22Rv1 (cell line): ENCODE data around the gene RRP8.

ENCODE experiments used
- ZFX ChIP-seq: fragments of 450-650 bp; IDR thresholded peaks from 2 replicates; pipeline ENCODE4 v1.6.1; 2017; ENCODE audit warnings: antibody characterized with exemption, borderline replicate concordance
- TF ChIP-seq, protein P1 (sequence below): fragments of 450-650 bp; IDR thresholded peaks from 2 replicates; pipeline ENCODE4 v1.5.1; 2017; ENCODE audit warnings: mild to moderate bottlenecking

DNA sequence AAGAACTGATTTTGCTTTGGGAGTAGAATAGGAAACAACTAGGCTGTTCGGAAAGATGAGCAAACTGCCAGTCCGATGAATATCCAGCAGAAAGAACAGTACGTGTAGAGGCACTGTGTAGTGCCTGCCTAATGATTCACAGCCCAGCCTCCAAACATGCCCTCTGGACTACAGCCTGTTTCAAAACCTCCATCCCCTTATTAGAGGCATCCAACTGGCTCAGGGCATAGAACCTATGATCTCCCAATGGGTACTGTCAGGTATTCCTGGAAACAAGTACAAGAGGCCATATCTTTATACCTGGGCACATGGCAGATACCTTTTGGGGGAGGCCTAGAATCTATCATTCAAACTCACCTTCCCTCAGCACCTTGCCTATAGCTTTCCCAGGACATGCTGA, 4.9 kb downstream of the RRP8 start:
- TF ChIP-seq, protein P1, sequence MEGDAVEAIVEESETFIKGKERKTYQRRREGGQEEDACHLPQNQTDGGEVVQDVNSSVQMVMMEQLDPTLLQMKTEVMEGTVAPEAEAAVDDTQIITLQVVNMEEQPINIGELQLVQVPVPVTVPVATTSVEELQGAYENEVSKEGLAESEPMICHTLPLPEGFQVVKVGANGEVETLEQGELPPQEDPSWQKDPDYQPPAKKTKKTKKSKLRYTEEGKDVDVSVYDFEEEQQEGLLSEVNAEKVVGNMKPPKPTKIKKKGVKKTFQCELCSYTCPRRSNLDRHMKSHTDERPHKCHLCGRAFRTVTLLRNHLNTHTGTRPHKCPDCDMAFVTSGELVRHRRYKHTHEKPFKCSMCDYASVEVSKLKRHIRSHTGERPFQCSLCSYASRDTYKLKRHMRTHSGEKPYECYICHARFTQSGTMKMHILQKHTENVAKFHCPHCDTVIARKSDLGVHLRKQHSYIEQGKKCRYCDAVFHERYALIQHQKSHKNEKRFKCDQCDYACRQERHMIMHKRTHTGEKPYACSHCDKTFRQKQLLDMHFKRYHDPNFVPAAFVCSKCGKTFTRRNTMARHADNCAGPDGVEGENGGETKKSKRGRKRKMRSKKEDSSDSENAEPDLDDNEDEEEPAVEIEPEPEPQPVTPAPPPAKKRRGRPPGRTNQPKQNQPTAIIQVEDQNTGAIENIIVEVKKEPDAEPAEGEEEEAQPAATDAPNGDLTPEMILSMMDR, result no peak
- TF ChIP-seq ZFX, result no peak
